Liver (tissue), 3 donors: ENCODE results near the gene COPS9.

ENCODE experiments used
- ATF3 ChIP-seq: IDR thresholded peaks from 2 replicates; pipeline ENCODE4 v1.6.1; 2016; ENCODE audit warnings: antibody characterized with exemption
- CTCF ChIP-seq: fragments of 150-350 bp; IDR thresholded peaks from 2 replicates; pipeline ENCODE4 v1.5.1; 2017; ENCODE audit warnings: improper control_type of control experiment, low read depth, low read length; ENCODE audit not compliant: missing input control
- JUND ChIP-seq, 2 donors: IDR thresholded peaks; 2 replicates each; pipeline ENCODE4 v1.6.1; 2016; ENCODE audit warnings: antibody characterized with exemption in 2 of 2
- MAX ChIP-seq: IDR thresholded peaks from 2 replicates; pipeline ENCODE4 v1.6.1; 2016; ENCODE audit warnings: antibody characterized with exemption
- REST ChIP-seq: IDR thresholded peaks from 2 replicates; pipeline ENCODE4 v1.6.1; 2016; ENCODE audit warnings: antibody characterized with exemption, mild to moderate bottlenecking
- RXRA ChIP-seq, 2 donors: IDR thresholded peaks; 2 replicates each; pipeline ENCODE4 v1.6.1; 2017 to 2018; ENCODE audit warnings: antibody characterized with exemption in 2 of 2, mild to moderate bottlenecking in 1 of 2
- donor health status: healthy.
- donor health status: healthy.

GRCh38 chr2:240170883-240171282 lies 34.8 kb upstream of the COPS9 start:
- TF ChIP-seq CTCF (no peak), REST (no peak), MAX (no peak), JUND (IDR thresholded peaks at IDR 0.05) (no peak), RXRA (IDR thresholded peaks at IDR 0.05) (no peak), ATF3 (no peak)
